K562 (cell line): ENCODE data around the gene PIGC. TPM values are rescaled to one million over a fixed set of nuclear protein-coding genes. Genes with fewer than 3 reads are reported as not detected.

ENCODE experiments used
- ATAC-seq: fragments of 200-7000 bp; cut with Tn5 transposase; 3 replicates; pipeline ENCODE4 v1.9.1; 2020; ENCODE audit warnings: moderate library complexity
- BruUV-seq: library from RNA; stranded (reverse); fragments of 400-500 nt; replicated peaks from 2 replicates; lab custom pipeline; 2021; lab: Mats Ljungman, UMichigan
- CTCF ChIA-PET: fragments of 300-600 bp; formaldehyde crosslinking; extraction: SDS; loops from one replicate; lab custom pipeline; 2021; ENCODE audit warnings: low intra/inter-chr PET ratio; lab: Yijun Ruan, JAX
- POLR2A ChIA-PET: fragments of 300-600, 350-650 bp; sonication (Branson Sonifier 250); formaldehyde crosslinking; extraction: SDS; loops from one replicate; lab custom pipeline; 2021; ENCODE audit warnings: antibody characterized with exemption, inconsistent platforms; lab: Yijun Ruan, JAX
- DNase-seq, 4 experiments: peaks; one replicate each; pipeline versions ENCODE4 v3.0.0 to v3.0.0-alpha.2; 2011 to 2018; ENCODE audit warnings: low spot score in 3 of 4, mixed read lengths in 3 of 4; ENCODE audit errors: extremely low read depth in 1 of 4
- FAIRE-seq: peaks from 2 replicates; lab custom pipeline; 2011; peaks lifted over from hg19 to GRCh38; lab: Jason Lieb, UNC
- H2AFZ ChIP-seq: 2 replicates; pipeline ENCODE4 v1.6.0; 2011; ENCODE audit warnings: low read depth, low read length, control low read depth, inconsistent platforms
- H3K27ac ChIP-seq: fragments of 200-600 bp; 3 replicates; pipeline ENCODE4 v1.8.0; 2011; ENCODE audit warnings: low read depth, mild to moderate bottlenecking, control low read depth, inconsistent platforms, low read length, moderate library complexity, mixed read lengths; ENCODE audit errors: extremely low read depth
- H3K27me3 ChIP-seq, 2 experiments: fragments of 300-600 bp in 1 of 2; 2 replicates in 1 of 2; 3 replicates in 1 of 2; pipeline versions ENCODE4 v1.6.0 to v1.8.0; 2011; ENCODE audit warnings: inconsistent platforms in 2 of 2, low read length in 2 of 2, mild to moderate bottlenecking in 1 of 2, mixed read lengths in 1 of 2, moderate library complexity in 1 of 2; ENCODE audit not compliant: control insufficient read depth in 2 of 2, insufficient read depth in 2 of 2
- H3K36me3 ChIP-seq: fragments of 300-600 bp; 3 replicates; pipeline ENCODE4 v1.8.0; 2011; ENCODE audit warnings: mild to moderate bottlenecking, low read length, inconsistent platforms; ENCODE audit not compliant: control insufficient read depth, insufficient read depth
- H3K4me1 ChIP-seq, 2 experiments: fragments of 200-600 bp in 1 of 2; replicated peaks in 1 of 2; 2 replicates in 1 of 2; 3 replicates in 1 of 2; pipeline versions ENCODE4 v1.5.1 to v1.8.0; 2011; ENCODE audit warnings: inconsistent platforms in 2 of 2, low read length in 2 of 2, mild to moderate bottlenecking in 1 of 2, mixed read lengths in 1 of 2, moderate library complexity in 1 of 2; ENCODE audit not compliant: control insufficient read depth in 2 of 2, insufficient read depth in 2 of 2
- H3K4me2 ChIP-seq: 2 replicates; pipeline ENCODE4 v1.6.1; 2011; ENCODE audit warnings: low read length, control low read depth, inconsistent platforms, mixed read lengths; ENCODE audit not compliant: insufficient read depth
- H3K4me3 ChIP-seq: fragments of 200-600 bp; sonication (generic), shearing (Covaris generic); 2 replicates; pipeline ENCODE4 v1.5.1; 2016; ENCODE audit warnings: control low read depth, inconsistent platforms
- H3K79me2 ChIP-seq: fragments of 200-600 bp; 3 replicates; pipeline ENCODE4 v1.8.0; 2011; ENCODE audit warnings: low read length, inconsistent platforms; ENCODE audit not compliant: control insufficient read depth, insufficient read depth
- H3K9ac ChIP-seq, 2 experiments: 2 replicates each; pipeline versions ENCODE4 v1.6.0 to v1.6.1; 2011; ENCODE audit warnings: low read depth in 2 of 2, low read length in 2 of 2, control low read depth in 1 of 2, inconsistent platforms in 1 of 2, mild to moderate bottlenecking in 1 of 2, mixed read lengths in 1 of 2; ENCODE audit not compliant: insufficient read depth in 1 of 2
- H3K9me1 ChIP-seq: one replicate; pipeline ENCODE4 v1.6.0; 2011; ENCODE audit warnings: inconsistent platforms, mild to moderate bottlenecking, low read length, moderate library complexity; ENCODE audit not compliant: control insufficient read depth, insufficient read depth
- H3K9me3 ChIP-seq: replicated peaks from 2 replicates; pipeline ENCODE4 v1.5.1; 2011; ENCODE audit warnings: low read depth, low read length, inconsistent platforms; ENCODE audit not compliant: control insufficient read depth, insufficient read depth
- H4K20me1 ChIP-seq: replicated peaks from 2 replicates; pipeline ENCODE4 v1.6.1; 2011; ENCODE audit warnings: low read length, inconsistent platforms, mixed read lengths; ENCODE audit not compliant: control insufficient read depth, insufficient read depth
- ARID1B ChIP-seq: fragments of 450-650 bp; IDR thresholded peaks from 2 replicates; pipeline ENCODE4 v1.6.1; 2016; ENCODE audit warnings: antibody characterized with exemption, mild to moderate bottlenecking, inconsistent platforms
- CBX1 ChIP-seq: sonication (generic); IDR thresholded peaks from 2 replicates; pipeline ENCODE4 v1.6.1; 2016; ENCODE audit warnings: antibody characterized with exemption, low read depth, mild to moderate bottlenecking
- CHD4 ChIP-seq: fragments of 200-600 bp; sonication (generic); IDR thresholded peaks from 3 replicates; pipeline ENCODE4 v1.6.1; 2012; ENCODE audit warnings: low read depth, mild to moderate bottlenecking, mixed read lengths, low read length, inconsistent platforms; ENCODE audit not compliant: insufficient read depth, insufficient replicate concordance, poor library complexity, severe bottlenecking
- KDM1A ChIP-seq, 2 experiments: fragments of 450-650 bp; IDR thresholded peaks; 2 replicates each; pipeline ENCODE4 v1.6.1; 2016; ENCODE audit warnings: mild to moderate bottlenecking in 2 of 2
- KDM4B ChIP-seq, 2 experiments: fragments of 450-650 bp in 1 of 2; sonication (generic) in 1 of 2; IDR thresholded peaks; 2 replicates each; pipeline ENCODE4 v1.6.1; 2016 to 2017; ENCODE audit warnings: borderline replicate concordance in 2 of 2, antibody characterized with exemption in 1 of 2, low read depth in 1 of 2, mild to moderate bottlenecking in 1 of 2
- MAFF ChIP-seq: IDR thresholded peaks from 2 replicates; pipeline ENCODE4 v1.6.1; 2012; ENCODE audit warnings: low read length, improper control_type of control experiment
- MAZ ChIP-seq, 2 experiments: fragments of 450-650 bp in 1 of 2; sonication (generic) in 1 of 2; formaldehyde crosslinking; IDR thresholded peaks in 1 of 2; conservative IDR thresholded peaks in 1 of 2; 2 replicates each; pipeline versions ENCODE4 v1.4.0 to v1.5.0; 2020; ENCODE audit warnings: mild to moderate bottlenecking in 1 of 2, missing genetic modification reagents in 1 of 2
- MTA2 ChIP-seq: fragments of 450-650 bp; IDR thresholded peaks from 2 replicates; pipeline ENCODE4 v1.6.1; 2016; ENCODE audit warnings: low read depth
- PCBP1 ChIP-seq: fragments of 200-400 bp; formaldehyde crosslinking; IDR thresholded peaks from 2 replicates; pipeline ENCODE4 v1.6.1; 2018; ENCODE audit warnings: mild to moderate bottlenecking, low read depth, low read length; ENCODE audit not compliant: poor library complexity, severe bottlenecking
- SMARCE1 ChIP-seq: fragments of 450-650 bp; IDR thresholded peaks from 2 replicates; pipeline ENCODE4 v1.7.1; 2016; ENCODE audit warnings: mild to moderate bottlenecking
- ZKSCAN3 ChIP-seq: fragments of 250-450 bp; sonication (Bioruptor Pico); IDR thresholded peaks from 2 replicates; pipeline ENCODE4 v1.4.0; 2020
- ZNF316 ChIP-seq: fragments of 450-650 bp; IDR thresholded peaks from 2 replicates; pipeline ENCODE4 v1.6.1; 2016
- WGBS: fragments of 100-300 bp; shearing (Covaris generic); methylation state at CpG from one replicate; pipeline ENCODE4 v1.1.6; 2016; ENCODE audit warnings: low coverage, mixed read lengths; ENCODE audit not compliant: insufficient coverage; ENCODE audit errors: missing lambda C conversion rate; 5-methylcytosine and 5-hydroxymethylcytosine counted together
- in situ Hi-C: fragments of 300-500 bp; cut with MboI; formaldehyde crosslinking; loops from 4 replicates; pipeline ENCODE4 v1.15.0; 2018; ENCODE audit warnings: inconsistent platforms, mixed read lengths
- intact Hi-C: fragments of 100-400 bp; cut with micrococcal nuclease; formaldehyde crosslinking; loops from 2 replicates; pipeline ENCODE4 v1.14.2; 2022
- polyA plus RNA-seq, 8 experiments: library from polyadenylated mRNA; depleted of rRNA in 4 of 8; stranded (reverse) in 5 of 8; unstranded in 3 of 8; fragments of >200 nt; fragmentation: Nextera tagmentation in 2 of 8; fragmentation: Illumina TruSeq in 1 of 8; extraction: Ambion mirVana in 2 of 8; extraction: Trizol in 1 of 8; gene quantifications; 2 replicates each; pipeline versions ENCODE4 v1.2.1 to v1.2.3, GENCODE V29; 2011 to 2014; ENCODE audit warnings: inconsistent platforms in 1 of 8, missing spikeins in 1 of 8
- total RNA-seq, 7 experiments: library from RNA; depleted of rRNA in 6 of 7; stranded (reverse); fragments of >200 nt in 6 of 7; fragmentation: Illumina TruSeq in 2 of 7; extraction: Trizol in 2 of 7; gene quantifications; 2 replicates each; pipeline versions ENCODE4 v1.2.1 to v1.2.3, GENCODE V29; 2011 to 2021; ENCODE audit warnings: low replicate concordance in 1 of 7
- TF ChIP-seq, protein P1 (sequence below), 2 experiments: IDR thresholded peaks in 1 of 2; conservative IDR thresholded peaks in 1 of 2; 2 replicates each; pipeline ENCODE4 v1.6.1; 2016; ENCODE audit warnings: low read depth in 2 of 2, mild to moderate bottlenecking in 1 of 2, missing compliant biosample characterization in 1 of 2, missing genetic modification characterization in 1 of 2, moderate library complexity in 1 of 2
- TF ChIP-seq, protein P2 (sequence below): sonication (generic); formaldehyde crosslinking; IDR thresholded peaks from 2 replicates; pipeline ENCODE4 v1.8.0; 2022; ENCODE audit warnings: missing genetic modification reagents, mild to moderate bottlenecking, moderate library complexity, borderline replicate concordance
- TF ChIP-seq, protein P3 (sequence below): IDR thresholded peaks from 2 replicates; pipeline ENCODE4 v1.6.1; 2012; ENCODE audit warnings: low read depth, low read length, improper control_type of control experiment, borderline replicate concordance

The PIGC gene
- total and polyA plus RNA-seq, 9 of the 15 experiments (the other 6 are each of a cell fraction or from before 2014, with no cell fraction given): 30.5 to 97.9 (median 54.7) TPM

DNA sequence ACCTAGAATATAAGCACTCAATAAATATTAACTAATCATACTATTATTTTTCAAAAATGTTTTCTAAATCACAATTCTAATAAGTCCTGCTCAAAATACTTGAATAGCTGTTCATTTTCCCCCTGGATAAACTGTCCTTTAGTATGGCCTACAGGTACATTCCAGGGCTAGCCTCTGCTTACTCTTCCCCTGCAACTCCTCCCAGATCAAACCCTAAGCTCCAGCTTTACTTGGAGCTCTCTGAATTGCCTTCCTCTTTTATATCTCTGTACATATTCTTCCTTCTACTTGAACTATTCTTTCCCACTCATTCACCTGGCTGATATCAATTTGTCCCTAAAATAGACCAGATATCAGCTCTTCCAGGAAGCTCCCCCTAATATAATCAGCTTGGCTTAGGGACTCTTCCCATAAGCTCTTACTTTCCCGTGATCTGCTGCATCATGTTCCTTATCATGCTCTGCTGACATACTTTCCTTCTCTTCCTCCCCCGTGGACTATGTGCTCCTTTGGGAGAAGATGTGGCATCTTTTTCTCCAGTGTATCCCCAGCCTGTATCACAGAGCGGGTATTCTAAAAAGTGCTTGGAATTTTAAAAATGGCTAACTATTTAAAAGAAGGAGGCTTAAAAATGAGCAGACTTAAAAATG is 43.1 kb upstream of the PIGC start:
- H3K4me3 ChIP-seq: no peak overlapping the region
- POLR2A ChIA-PET: interaction anchor here (0.6 to 2.1 kb wide), 11 partner anchors 10 to 50 kb away, joined by 3 to 6 read pairs (median 3); no protein-coding TSS in a partner anchor
- no peak overlapping the region for H3K27ac ChIP-seq
- H2AFZ ChIP-seq: peak overlapping the region; percentile 41
- in situ Hi-C loops (no loop called here), intact Hi-C loops (no loop called here)
- peaks cover 0 to 17% of the 10 kb centered on the region in 2 experiments; a peak in 3 of 5 replicates for H3K4me1 ChIP-seq
- no peaks in the 10 kb centered on the region for H4K20me1 ChIP-seq
- peak in 2 of 4 experiments; percentile 35 to 39 for DNase-seq
- FAIRE-seq: no peak
- H3K4me2 ChIP-seq: peak overlapping the region; percentile 36; the same call in 1 of the 2 replicates
- no peaks in the 10 kb centered on the region for H3K9me1 ChIP-seq
- H3K9ac ChIP-seq: no peak overlapping the region
- ATAC-seq: peak; percentile 71
- H3K36me3 ChIP-seq: no peaks in the 10 kb centered on the region
- H3K9me3 ChIP-seq: no peaks in the 10 kb centered on the region
- no peaks in the 10 kb centered on the region for H3K79me2 ChIP-seq
- H3K27me3 ChIP-seq: no peaks in the 10 kb centered on the region
- WGBS: 17% methylated on average over 3 of the region's 3 CpGs
- CTCF ChIA-PET: no interaction called here
- BruUV-seq: no TSS peak
- TF ChIP-seq, protein P1, sequence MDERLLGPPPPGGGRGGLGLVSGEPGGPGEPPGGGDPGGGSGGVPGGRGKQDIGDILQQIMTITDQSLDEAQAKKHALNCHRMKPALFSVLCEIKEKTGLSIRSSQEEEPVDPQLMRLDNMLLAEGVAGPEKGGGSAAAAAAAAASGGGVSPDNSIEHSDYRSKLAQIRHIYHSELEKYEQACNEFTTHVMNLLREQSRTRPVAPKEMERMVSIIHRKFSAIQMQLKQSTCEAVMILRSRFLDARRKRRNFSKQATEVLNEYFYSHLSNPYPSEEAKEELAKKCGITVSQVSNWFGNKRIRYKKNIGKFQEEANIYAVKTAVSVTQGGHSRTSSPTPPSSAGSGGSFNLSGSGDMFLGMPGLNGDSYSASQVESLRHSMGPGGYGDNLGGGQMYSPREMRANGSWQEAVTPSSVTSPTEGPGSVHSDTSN (CRISPR knock-in tag; IDR thresholded peaks at IDR 0.05; ENCODE audit: low read depth): no peak
- TF ChIP-seq, protein P1 (tag; conservative IDR thresholded peaks at IDR 0.05; ENCODE audit: low read depth): 0 out of 2 replicates have a peak, but pooled peaks have one; percentile 17
- peak; percentile 72; the same call in 1 of the 2 replicates for TF ChIP-seq ZKSCAN3
- no peak for TF ChIP-seq PCBP1
- TF ChIP-seq, protein P2, sequence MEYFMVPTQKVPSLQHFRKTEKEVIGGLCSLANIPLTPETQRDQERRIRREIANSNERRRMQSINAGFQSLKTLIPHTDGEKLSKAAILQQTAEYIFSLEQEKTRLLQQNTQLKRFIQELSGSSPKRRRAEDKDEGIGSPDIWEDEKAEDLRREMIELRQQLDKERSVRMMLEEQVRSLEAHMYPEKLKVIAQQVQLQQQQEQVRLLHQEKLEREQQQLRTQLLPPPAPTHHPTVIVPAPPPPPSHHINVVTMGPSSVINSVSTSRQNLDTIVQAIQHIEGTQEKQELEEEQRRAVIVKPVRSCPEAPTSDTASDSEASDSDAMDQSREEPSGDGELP (CRISPR knock-in tag): no peak
- TF ChIP-seq ZNF316: peak; percentile 31; the same call in 1 of the 2 replicates
- TF ChIP-seq CBX1: no peak
- TF ChIP-seq MTA2: no peak
- TF ChIP-seq KDM4B (IDR thresholded peaks at IDR 0.05; ENCODE audit: borderline replicate concordance in 2 of 2, low read depth in 1 of 2): no peak
- TF ChIP-seq ARID1B: peak; percentile 74
- TF ChIP-seq SMARCE1: peak; percentile 44; the same call in 1 of the 2 replicates
- TF ChIP-seq KDM1A (IDR thresholded peaks at IDR 0.05): 0 out of 4 replicates have a peak, but pooled peaks of 1 of the 2 experiments have one; percentile 25
- TF ChIP-seq, protein P3, sequence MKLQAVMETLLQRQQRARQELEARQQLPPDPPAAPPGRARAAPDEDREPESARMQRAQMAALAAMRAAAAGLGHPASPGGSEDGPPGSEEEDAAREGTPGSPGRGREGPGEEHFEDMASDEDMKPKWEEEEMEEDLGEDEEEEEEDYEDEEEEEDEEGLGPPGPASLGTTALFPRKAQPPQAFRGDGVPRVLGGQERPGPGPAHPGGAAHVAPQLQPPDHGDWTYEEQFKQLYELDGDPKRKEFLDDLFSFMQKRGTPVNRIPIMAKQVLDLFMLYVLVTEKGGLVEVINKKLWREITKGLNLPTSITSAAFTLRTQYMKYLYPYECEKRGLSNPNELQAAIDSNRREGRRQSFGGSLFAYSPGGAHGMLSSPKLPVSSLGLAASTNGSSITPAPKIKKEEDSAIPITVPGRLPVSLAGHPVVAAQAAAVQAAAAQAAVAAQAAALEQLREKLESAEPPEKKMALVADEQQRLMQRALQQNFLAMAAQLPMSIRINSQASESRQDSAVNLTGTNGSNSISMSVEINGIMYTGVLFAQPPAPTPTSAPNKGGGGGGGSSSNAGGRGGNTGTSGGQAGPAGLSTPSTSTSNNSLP: no peak
- TF ChIP-seq MAFF: peak; percentile 39; the same call in 1 of the 2 replicates
- TF ChIP-seq MAZ (CRISPR knock-in tag; conservative IDR thresholded peaks at IDR 0.05 in 1 of 2, IDR thresholded peaks at IDR 0.05 in 1 of 2): no peak
- TF ChIP-seq CHD4: no peak
